Measurements from ENCODE around the gene EVI5L.

EVI5L gene

DNA sequence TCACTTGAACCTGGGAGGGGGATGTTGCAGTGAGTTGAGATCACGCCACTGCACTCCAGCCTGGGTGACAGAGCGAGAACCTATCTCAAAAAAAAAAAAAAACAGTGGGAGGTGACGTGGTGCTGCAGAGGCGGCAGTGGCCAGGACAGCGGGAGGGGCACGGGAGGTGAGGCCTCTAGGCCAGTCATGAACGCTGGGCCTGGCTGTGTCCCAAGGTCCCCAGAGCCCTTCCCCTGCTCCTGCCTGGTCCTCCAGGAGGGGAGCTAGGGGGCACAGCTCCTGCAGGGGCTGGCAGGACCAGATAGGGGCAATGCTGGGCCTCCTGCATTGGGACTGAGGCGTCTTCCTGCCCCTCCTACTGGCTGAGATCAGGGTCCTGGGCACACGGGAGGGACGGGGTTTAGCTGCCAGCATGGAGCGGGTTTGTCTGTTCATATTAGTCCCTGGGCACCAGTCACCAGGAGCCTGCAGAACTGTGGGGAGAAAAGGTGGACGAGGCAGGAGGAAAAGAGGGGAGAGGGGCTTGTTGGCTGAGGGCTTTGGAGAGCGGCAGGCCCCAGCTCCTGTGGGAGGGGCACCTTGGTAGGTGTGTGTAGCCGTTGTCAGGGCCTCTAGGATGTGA is 78.2 kb downstream of the EVI5L start:
- TF ChIP-seq, protein P1, sequence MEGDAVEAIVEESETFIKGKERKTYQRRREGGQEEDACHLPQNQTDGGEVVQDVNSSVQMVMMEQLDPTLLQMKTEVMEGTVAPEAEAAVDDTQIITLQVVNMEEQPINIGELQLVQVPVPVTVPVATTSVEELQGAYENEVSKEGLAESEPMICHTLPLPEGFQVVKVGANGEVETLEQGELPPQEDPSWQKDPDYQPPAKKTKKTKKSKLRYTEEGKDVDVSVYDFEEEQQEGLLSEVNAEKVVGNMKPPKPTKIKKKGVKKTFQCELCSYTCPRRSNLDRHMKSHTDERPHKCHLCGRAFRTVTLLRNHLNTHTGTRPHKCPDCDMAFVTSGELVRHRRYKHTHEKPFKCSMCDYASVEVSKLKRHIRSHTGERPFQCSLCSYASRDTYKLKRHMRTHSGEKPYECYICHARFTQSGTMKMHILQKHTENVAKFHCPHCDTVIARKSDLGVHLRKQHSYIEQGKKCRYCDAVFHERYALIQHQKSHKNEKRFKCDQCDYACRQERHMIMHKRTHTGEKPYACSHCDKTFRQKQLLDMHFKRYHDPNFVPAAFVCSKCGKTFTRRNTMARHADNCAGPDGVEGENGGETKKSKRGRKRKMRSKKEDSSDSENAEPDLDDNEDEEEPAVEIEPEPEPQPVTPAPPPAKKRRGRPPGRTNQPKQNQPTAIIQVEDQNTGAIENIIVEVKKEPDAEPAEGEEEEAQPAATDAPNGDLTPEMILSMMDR (IDR thresholded peaks at IDR 0.05; ENCODE audit: low read depth, low read length, missing control alignments) = no peak
- in situ Hi-C loops (cut with HindIII; ENCODE audit: low pct_ligation_motif_present, low sequenced_read_pairs) = no loop called here
- Histone ChIP-seq H3K4me3 (ENCODE audit: low read depth, low read length) (no peak overlapping the region), H3K36me3 (replicated peaks) (peaks cover 29% of the 10 kb centered on the region), H3K27me3 (replicated peaks) (no peaks in the 10 kb centered on the region), H3K27ac (no peak overlapping the region)
- no peak for DNase-seq

DNA sequence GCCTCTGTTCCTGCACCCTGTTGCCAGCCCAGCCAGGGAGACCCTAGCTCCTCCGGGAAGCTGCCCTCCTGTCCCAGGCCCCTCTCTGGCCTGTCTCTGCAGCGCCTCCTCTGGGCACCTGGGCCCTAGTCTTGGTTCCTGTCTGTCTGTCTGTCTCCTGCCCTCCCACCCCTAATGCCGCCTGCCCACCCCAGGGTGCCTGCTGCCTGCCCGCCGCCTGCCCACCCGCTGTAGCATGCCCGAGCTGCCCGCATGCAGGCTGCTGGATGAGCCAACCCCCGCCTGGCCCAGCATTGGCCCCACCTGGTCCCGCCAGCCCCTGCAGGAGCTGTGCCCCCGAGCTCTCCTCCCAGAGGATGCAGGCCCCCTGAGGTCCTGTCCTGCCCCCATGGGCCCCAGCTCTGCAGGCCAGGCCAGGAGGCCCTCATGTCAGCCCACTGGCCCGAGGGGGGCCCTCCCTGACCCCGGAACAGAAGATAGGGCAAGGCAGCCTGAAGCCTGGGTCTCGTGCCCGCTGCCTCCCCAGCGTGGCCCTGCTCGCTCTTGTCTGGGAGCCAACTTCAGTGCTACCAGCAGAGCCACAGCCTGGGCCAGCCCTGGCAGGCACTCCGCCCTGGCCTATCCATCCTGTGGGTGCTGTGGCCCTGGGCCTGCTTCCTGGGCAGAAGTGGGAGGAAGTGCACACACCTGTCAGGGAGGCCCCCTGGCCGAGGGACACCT is 78.9 kb downstream of the EVI5L start:
- Histone ChIP-seq H3K27me3 (replicated peaks) (no peaks in the 10 kb centered on the region), H3K36me3 (replicated peaks) (peaks cover 29% of the 10 kb centered on the region), H3K4me3 (ENCODE audit: low read depth, low read length) (no peak overlapping the region), H3K27ac (no peak overlapping the region)
- in situ Hi-C loops (cut with HindIII; ENCODE audit: low pct_ligation_motif_present, low sequenced_read_pairs) = no loop called here
- DNase-seq = no peak
- TF ChIP-seq, protein P1 (IDR thresholded peaks at IDR 0.05; ENCODE audit: low read depth, low read length, missing control alignments) = no peak

DNA sequence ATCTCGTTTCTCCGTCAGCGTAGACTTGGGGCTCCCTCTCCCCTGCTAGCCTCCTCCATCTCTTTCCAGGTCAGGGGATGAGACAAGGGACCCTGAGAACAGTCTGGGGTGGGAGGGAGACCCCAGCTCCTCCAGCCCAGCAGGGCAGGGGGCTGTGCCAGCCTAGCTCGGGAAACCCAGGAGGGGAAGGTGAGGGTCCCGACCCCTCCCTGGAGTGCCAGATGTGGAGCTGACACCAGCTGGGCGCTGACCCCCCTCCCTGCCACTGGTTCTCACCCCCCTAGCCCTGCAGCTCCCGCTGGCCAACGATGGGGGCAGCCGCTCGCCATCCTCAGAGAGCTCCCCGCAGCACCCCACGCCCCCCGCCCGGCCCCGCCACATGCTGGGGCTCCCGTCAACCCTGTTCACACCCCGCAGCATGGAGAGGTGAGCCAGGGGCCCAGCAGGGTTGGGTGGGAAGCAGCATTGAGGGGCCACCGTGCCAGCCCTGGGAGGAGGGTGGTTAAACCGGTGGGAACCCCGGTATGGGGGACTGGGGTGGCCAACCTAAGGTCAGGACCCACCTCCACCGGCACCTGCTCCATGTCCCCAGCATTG is 79.6 kb downstream of the EVI5L start:
- TF ChIP-seq, protein P1 (IDR thresholded peaks at IDR 0.05; ENCODE audit: low read depth, low read length, missing control alignments) = no peak
- Histone ChIP-seq H3K27me3 (replicated peaks) (no peaks in the 10 kb centered on the region), H3K36me3 (replicated peaks) (peaks cover 29% of the 10 kb centered on the region), H3K4me3 (ENCODE audit: low read depth, low read length) (no peak overlapping the region), H3K27ac (no peak overlapping the region)
- no peak for DNase-seq
- in situ Hi-C loops (cut with HindIII; ENCODE audit: low pct_ligation_motif_present, low sequenced_read_pairs) = no loop called here

DNA sequence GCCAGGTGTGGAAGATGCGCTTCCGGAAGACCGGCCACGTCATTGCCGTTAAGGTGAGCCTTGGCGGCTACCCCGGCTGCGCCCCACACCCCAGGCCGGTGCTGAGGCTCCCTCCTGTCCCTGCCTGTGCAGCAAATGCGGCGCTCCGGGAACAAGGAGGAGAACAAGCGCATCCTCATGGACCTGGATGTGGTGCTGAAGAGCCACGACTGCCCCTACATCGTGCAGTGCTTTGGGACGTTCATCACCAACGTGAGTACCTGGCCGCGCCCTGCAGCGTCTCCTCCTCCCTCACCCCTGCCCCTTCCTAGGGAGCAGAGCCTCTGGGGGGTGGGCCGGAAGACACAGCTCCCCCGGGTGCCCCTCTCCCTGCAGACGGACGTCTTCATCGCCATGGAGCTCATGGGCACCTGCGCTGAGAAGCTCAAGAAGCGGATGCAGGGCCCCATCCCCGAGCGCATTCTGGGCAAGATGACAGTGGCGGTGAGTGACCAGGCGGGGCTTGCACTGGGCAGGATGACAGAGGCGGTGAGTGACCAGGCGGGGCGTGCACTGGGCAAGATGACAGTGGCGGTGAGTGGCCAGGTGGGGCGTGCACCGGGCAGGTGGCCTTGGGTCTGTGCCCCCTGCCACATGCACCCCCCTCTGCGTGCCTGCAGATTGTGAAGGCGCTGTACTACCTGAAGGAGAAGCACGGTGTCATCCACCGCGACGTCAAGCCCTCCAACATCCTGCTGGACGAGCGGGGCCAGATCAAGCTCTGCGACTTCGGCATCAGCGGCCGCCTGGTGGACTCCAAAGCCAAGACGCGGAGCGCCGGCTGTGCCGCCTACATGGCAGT is 80.5 kb downstream of the EVI5L start:
- Histone ChIP-seq H3K36me3 (replicated peaks) (peaks cover 29% of the 10 kb centered on the region), H3K4me3 (ENCODE audit: low read depth, low read length) (no peak overlapping the region), H3K27ac (no peak overlapping the region), H3K27me3 (replicated peaks) (peaks cover under 1% of the 10 kb centered on the region)
- no peak for DNase-seq
- TF ChIP-seq, protein P1 (IDR thresholded peaks at IDR 0.05; ENCODE audit: low read depth, low read length, missing control alignments) = no peak
- in situ Hi-C loops (cut with HindIII; ENCODE audit: low pct_ligation_motif_present, low sequenced_read_pairs) = no loop called here

- no peak overlapping the region for H3K27ac ChIP-seq
- H3K27me3 ChIP-seq (replicated peaks) = peaks cover 8% of the 10 kb centered on the region
- DNase-seq = no peak
- peaks cover 24% of the 10 kb centered on the region for H3K36me3 ChIP-seq (replicated peaks)
- in situ Hi-C loops (cut with HindIII; ENCODE audit: low pct_ligation_motif_present, low sequenced_read_pairs) = no loop called here
- H3K4me3 ChIP-seq (ENCODE audit: low read depth, low read length) = no peak overlapping the region
- TF ChIP-seq, protein P1 (IDR thresholded peaks at IDR 0.05; ENCODE audit: low read depth, low read length, missing control alignments) = no peak
Observed at GRCh38 chr19:7911508-7912143, 81.6 kb downstream of the EVI5L start.
